HepG2 (cell line): ENCODE results near the gene NXN. TPM values are rescaled to one million over a fixed set of nuclear protein-coding genes. Genes with fewer than 3 reads are reported as not detected.

Experiments
- ATAC-seq: fragments of 200-7000 bp; cut with Tn5 transposase; 3 replicates; pipeline ENCODE4 v1.9.1; 2020; ENCODE audit warnings: mild to moderate bottlenecking, moderate library complexity
- BruUV-seq: library from RNA; stranded (reverse); fragments of 400-500 nt; replicated peaks from 2 replicates; lab custom pipeline; 2021; lab: Mats Ljungman, UMichigan
- CTCF ChIA-PET: fragments of 300-600 bp; formaldehyde crosslinking; extraction: SDS; loops from one replicate; lab custom pipeline; 2021; ENCODE audit warnings: low total read pairs, inconsistent platforms, low intra/inter-chr PET ratio; lab: Yijun Ruan, JAX
- POLR2A ChIA-PET: fragments of 350-600 bp; sonication (Branson Sonifier 250); formaldehyde crosslinking; loops from one replicate; lab custom pipeline; 2020; ENCODE audit warnings: antibody characterized with exemption, inconsistent platforms; lab: Yijun Ruan, JAX
- DNase-seq: peaks from one replicate; pipeline ENCODE4 v3.0.0-alpha.2; 2015; ENCODE audit warnings: low spot score
- FAIRE-seq: peaks from 3 replicates; lab custom pipeline; 2011; peaks lifted over from hg19 to GRCh38; lab: Jason Lieb, UNC
- H2AFZ ChIP-seq: one replicate; pipeline ENCODE4 v1.6.1; 2011; ENCODE audit warnings: low read length, inconsistent platforms
- H3K27ac ChIP-seq: fragments of 300-600 bp; 3 replicates; pipeline ENCODE4 v1.8.0; 2011; ENCODE audit warnings: mixed run types, mild to moderate bottlenecking, mixed read lengths, low read length, inconsistent platforms; ENCODE audit not compliant: insufficient read depth; ENCODE audit errors: extremely low read length
- H3K27me3 ChIP-seq, 2 experiments: fragments of 200-600 bp in 1 of 2; 2 replicates in 1 of 2; 3 replicates in 1 of 2; pipeline versions ENCODE4 v1.6.0 to v1.8.0; 2011; ENCODE audit warnings: low read length in 2 of 2, mild to moderate bottlenecking in 2 of 2, moderate library complexity in 2 of 2, inconsistent platforms in 1 of 2; ENCODE audit not compliant: insufficient read depth in 2 of 2, control insufficient read depth in 1 of 2
- H3K36me3 ChIP-seq, 2 experiments: fragments of 200-600 bp in 1 of 2; replicated peaks in 1 of 2; 2 replicates in 1 of 2; 3 replicates in 1 of 2; pipeline versions ENCODE4 v1.5.1 to v1.8.0; 2011; ENCODE audit warnings: low read length in 2 of 2, inconsistent platforms in 1 of 2; ENCODE audit not compliant: insufficient read depth in 2 of 2, control insufficient read depth in 1 of 2
- H3K4me1 ChIP-seq: 2 replicates; pipeline ENCODE4 v1.5.1; 2012; ENCODE audit warnings: low read length, inconsistent platforms; ENCODE audit not compliant: insufficient read depth
- H3K4me2 ChIP-seq: 2 replicates; pipeline ENCODE4 v1.6.0; 2011; ENCODE audit warnings: low read depth, low read length, inconsistent platforms
- H3K4me3 ChIP-seq, 3 experiments: fragments of 200-600 bp in 1 of 3; sonication (generic), shearing (Covaris generic) in 1 of 3; replicated peaks in 1 of 3; 2 replicates each; pipeline ENCODE4 v1.5.1; 2011 to 2016; ENCODE audit warnings: low read length in 3 of 3, inconsistent platforms in 2 of 3, low read depth in 2 of 3, mild to moderate bottlenecking in 2 of 3, control low read depth in 1 of 3, mixed read lengths in 1 of 3; ENCODE audit not compliant: insufficient read depth in 1 of 3
- H3K79me2 ChIP-seq: one replicate; pipeline ENCODE4 v1.6.1; 2011; ENCODE audit warnings: low read length, inconsistent platforms; ENCODE audit not compliant: insufficient read depth
- H3K9ac ChIP-seq: 2 replicates; pipeline ENCODE4 v1.6.0; 2011; ENCODE audit warnings: mild to moderate bottlenecking, low read depth, low read length, inconsistent platforms; ENCODE audit not compliant: insufficient read depth
- H3K9me3 ChIP-seq: 2 replicates; pipeline ENCODE4 v1.5.1; 2012; ENCODE audit warnings: mild to moderate bottlenecking, low read length
- H4K20me1 ChIP-seq: 2 replicates; pipeline ENCODE4 v1.6.0; 2011; ENCODE audit warnings: inconsistent platforms, mild to moderate bottlenecking, low read length, moderate library complexity; ENCODE audit not compliant: insufficient read depth
- ARID5B ChIP-seq: IDR thresholded peaks from 2 replicates; pipeline ENCODE4 v1.4.0; 2020; ENCODE audit warnings: mild to moderate bottlenecking, missing genetic modification reagents
- DBP ChIP-seq: sonication (generic); formaldehyde crosslinking; IDR thresholded peaks from 2 replicates; pipeline ENCODE4 v1.4.0; 2020; ENCODE audit warnings: missing genetic modification reagents; ENCODE audit errors: not compliant biosample characterization
- FOSL2 ChIP-seq: sonication (generic); formaldehyde crosslinking; IDR thresholded peaks from 2 replicates; pipeline ENCODE4 v1.4.0; 2020; ENCODE audit warnings: missing genetic modification reagents
- KAT8 ChIP-seq: IDR thresholded peaks from 2 replicates; pipeline ENCODE4 v1.6.1; 2016; ENCODE audit warnings: missing genetic modification reagents, missing compliant biosample characterization
- KDM5B ChIP-seq: sonication (generic); formaldehyde crosslinking; IDR thresholded peaks from 2 replicates; pipeline ENCODE4 v1.4.0; 2020; ENCODE audit warnings: missing genetic modification reagents, mild to moderate bottlenecking, borderline replicate concordance
- KMT2B ChIP-seq: IDR thresholded peaks from 2 replicates; pipeline ENCODE4 v1.6.1; 2016; ENCODE audit warnings: missing genetic modification reagents, missing compliant biosample characterization
- NR3C1 ChIP-seq: sonication (generic); formaldehyde crosslinking; IDR thresholded peaks from 2 replicates; pipeline ENCODE4 v1.4.0; 2020; ENCODE audit warnings: missing genetic modification reagents
- PTBP1 ChIP-seq: fragments of 200-400 bp; formaldehyde crosslinking; IDR thresholded peaks from 2 replicates; pipeline ENCODE4 v1.6.1; 2018; ENCODE audit warnings: low read length, low read depth; ENCODE audit not compliant: poor library complexity, severe bottlenecking
- SIN3B ChIP-seq: fragments of 150-350 bp; IDR thresholded peaks from 2 replicates; pipeline ENCODE4 v1.6.1; 2014; ENCODE audit warnings: low read length
- STAT5B ChIP-seq: sonication (generic); formaldehyde crosslinking; IDR thresholded peaks from 2 replicates; pipeline ENCODE4 v1.4.0; 2020; ENCODE audit warnings: missing genetic modification reagents
- ZBTB1 ChIP-seq: sonication (generic); formaldehyde crosslinking; IDR thresholded peaks from 2 replicates; pipeline ENCODE4 v1.4.0; 2020; ENCODE audit warnings: missing genetic modification reagents, borderline replicate concordance
- ZBTB7B ChIP-seq: sonication (generic); formaldehyde crosslinking; IDR thresholded peaks from 2 replicates; pipeline ENCODE4 v1.4.0; 2020; ENCODE audit warnings: missing genetic modification reagents
- ZNF260 ChIP-seq: sonication (generic); formaldehyde crosslinking; IDR thresholded peaks from 2 replicates; pipeline ENCODE4 v1.4.0; 2020; ENCODE audit warnings: missing genetic modification reagents, low read depth, mild to moderate bottlenecking, borderline replicate concordance
- ZNF382 ChIP-seq: sonication (generic); formaldehyde crosslinking; IDR thresholded peaks from 2 replicates; pipeline ENCODE4 v1.5.0; 2020; ENCODE audit warnings: missing genetic modification reagents, mild to moderate bottlenecking, borderline replicate concordance
- ZZZ3 ChIP-seq: sonication (generic); formaldehyde crosslinking; IDR thresholded peaks from 2 replicates; pipeline ENCODE4 v1.4.0; 2020; ENCODE audit warnings: missing genetic modification reagents, mild to moderate bottlenecking, borderline replicate concordance
- WGBS: methylation state at CpG from one replicate; pipeline ENCODE4 v1.1.6; 2017; ENCODE audit warnings: low lambda C conversion rate; 5-methylcytosine and 5-hydroxymethylcytosine counted together
- in situ Hi-C: cut with HindIII; loops from 2 replicates; pipeline ENCODE4 v1.10.0; 2017; ENCODE audit warnings: low pct_unique_long_range_greater_than_20kb; ENCODE audit not compliant: extremely low pct_ligation_motif_present
- intact Hi-C: fragments of 100-400 bp; cut with micrococcal nuclease; formaldehyde crosslinking; loops from one replicate; pipeline ENCODE4 v1.10.0; 2022; ENCODE audit not compliant: unreplicated experiment
- polyA plus RNA-seq, 8 experiments: library from polyadenylated mRNA; depleted of rRNA in 3 of 8; stranded (reverse) in 7 of 8; unstranded in 1 of 8; fragments of >200 nt; fragmentation: Illumina TruSeq in 4 of 8; extraction: Trizol in 4 of 8; gene quantifications; 2 replicates each; pipeline versions ENCODE4 v1.2.1 to v1.2.3, GENCODE V29; 2011 to 2016; ENCODE audit warnings: low read depth in 4 of 8, missing spikeins in 1 of 8, mixed read lengths in 1 of 8; ENCODE audit not compliant: insufficient read depth in 1 of 8
- total RNA-seq, 5 experiments: library from RNA; depleted of rRNA; stranded (reverse); fragments of >200 nt; fragmentation: Illumina TruSeq; extraction: Trizol; gene quantifications; 2 replicates each; pipeline ENCODE4 v1.2.3, GENCODE V29; 2016; ENCODE audit warnings: low read depth in 1 of 5
- TF ChIP-seq, protein P1 (sequence below): sonication (generic); formaldehyde crosslinking; IDR thresholded peaks from 2 replicates; pipeline ENCODE4 v1.8.0; 2023; ENCODE audit warnings: mild to moderate bottlenecking, missing genetic modification reagents

The NXN gene
- total and polyA plus RNA-seq, 2 of the 13 experiments (the other 11 are each of a cell fraction or from before 2014, with no cell fraction given) = 22.2 to 24.3 TPM

DNA sequence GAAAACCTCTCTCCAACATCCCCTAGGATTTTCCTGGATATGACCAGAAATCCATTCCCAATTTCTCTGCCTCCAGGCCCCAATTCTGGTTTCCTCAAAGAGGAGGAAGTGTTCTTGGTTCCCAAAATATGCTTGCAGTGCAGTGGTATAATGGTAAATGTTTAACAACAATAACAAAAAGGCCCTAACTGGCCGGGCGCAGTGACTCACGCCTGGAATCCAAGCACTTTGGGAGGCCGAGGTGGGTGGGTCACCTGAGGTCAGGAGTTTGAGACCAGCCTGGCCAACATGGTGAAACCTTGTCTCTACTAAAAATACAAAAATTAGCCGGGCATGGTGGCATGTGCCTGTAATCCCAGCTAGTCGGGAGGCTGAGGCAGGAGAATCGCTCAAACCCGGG is 15.7 kb upstream of the NXN start (continued):
- 0 out of 2 replicates have a peak, but pooled peaks have one; percentile 19 for TF ChIP-seq ARID5B (CRISPR knock-in tag)
- peak; percentile 84 for TF ChIP-seq FOSL2 (CRISPR knock-in tag)

- POLR2A ChIA-PET = no interaction called here
- Histone ChIP-seq H4K20me1 (no peaks in the 10 kb centered on the region), H3K79me2 (peaks cover 9% of the 10 kb centered on the region), H3K27me3 (peaks cover 0 to 3% of the 10 kb centered on the region in 2 experiments; a peak in 1 of 5 replicates), H3K4me1 (peaks cover 19% of the 10 kb centered on the region), H3K36me3 (no peaks in the 10 kb centered on the region), H3K9me3 (no peaks in the 10 kb centered on the region), H3K27ac (no peak overlapping the region), H3K9ac (no peak overlapping the region), H2AFZ (no peak overlapping the region), H3K4me2 (no peak overlapping the region), H3K4me3 (no peak overlapping the region)
- no peak for ATAC-seq
- BruUV-seq = no TSS peak
- TF ChIP-seq KDM5B (CRISPR knock-in tag) (no peak), ZNF260 (CRISPR knock-in tag) (no peak), KAT8 (CRISPR knock-in tag) (no peak), NR3C1 (CRISPR knock-in tag) (no peak), SIN3B (no peak), ZBTB1 (no peak), KMT2B (CRISPR knock-in tag) (no peak), PTBP1 (no peak), ZZZ3 (no peak), ZBTB7B (CRISPR knock-in tag) (no peak), STAT5B (CRISPR knock-in tag) (no peak), DBP (CRISPR knock-in tag) (no peak), ZNF382 (CRISPR knock-in tag) (no peak)
- TF ChIP-seq, protein P1, sequence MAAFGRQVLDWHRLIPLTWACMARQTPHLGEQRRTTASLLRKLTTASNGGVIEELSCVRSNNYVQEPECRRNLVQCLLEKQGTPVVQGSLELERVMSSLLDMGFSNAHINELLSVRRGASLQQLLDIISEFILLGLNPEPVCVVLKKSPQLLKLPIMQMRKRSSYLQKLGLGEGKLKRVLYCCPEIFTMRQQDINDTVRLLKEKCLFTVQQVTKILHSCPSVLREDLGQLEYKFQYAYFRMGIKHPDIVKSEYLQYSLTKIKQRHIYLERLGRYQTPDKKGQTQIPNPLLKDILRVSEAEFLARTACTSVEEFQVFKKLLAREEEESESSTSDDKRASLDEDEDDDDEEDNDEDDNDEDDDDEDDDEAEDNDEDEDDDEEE (CRISPR knock-in tag) = no peak
- intact Hi-C loops = no loop called here
- DNase-seq = no peak
- FAIRE-seq = no peak
- in situ Hi-C loops = no loop called here
- 27% methylated on average over 13 of the region's 13 CpGs for WGBS
- CTCF ChIA-PET = no interaction called here
Measured at GRCh38 chr17:992933-993332, 13.4 kb upstream of the NXN start.
